DMS53 treated with DMSO at 0.1 percent for 48 hours (cell line): ENCODE data around the gene PARP6.
"Not testable (repeated sequence)": the region's sequence is repeated elsewhere in the genome, so short reads cannot be mapped to it uniquely, and the experiment has no call there.

Experiments
- DNase-seq: peaks from one replicate; lab custom pipeline; 2025; ENCODE audit not compliant: unreplicated experiment; lab: John Stamatoyannopoulos, UW

The PARP6 gene

GRCh38 chr15:72281713-72282112, 9.4 kb upstream of the PARP6 start:
- no peak for DNase-seq

DNA sequence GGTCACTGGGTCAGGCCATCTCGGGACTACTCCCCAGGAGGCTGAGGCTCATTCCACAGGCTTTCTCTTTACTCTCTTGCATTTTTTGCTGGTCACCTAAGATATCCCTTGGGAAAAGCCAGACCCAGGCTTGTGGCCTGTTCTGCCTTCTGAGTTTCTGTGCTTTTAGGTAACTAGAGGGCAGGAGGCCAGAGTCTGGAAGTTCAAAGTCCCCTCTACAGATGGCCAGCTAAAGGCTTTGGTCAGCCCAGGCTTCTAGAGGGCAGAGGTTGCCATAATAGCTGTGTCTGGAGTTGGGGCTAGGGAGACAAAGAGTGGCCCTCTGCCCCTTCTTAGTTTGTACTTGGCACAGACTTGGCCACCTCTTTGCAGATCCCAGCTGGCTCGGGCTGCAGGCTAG, 8.4 kb upstream of the PARP6 start:
- DNase-seq: no peak

GRCh38 chr15:72278737-72279136, 6.4 kb upstream of the PARP6 start:
- no peak for DNase-seq

- no peak for DNase-seq
Observed at GRCh38 chr15:72276326-72276700, 4.0 kb upstream of the PARP6 start.

- not testable (repeated sequence) for DNase-seq
Observed at GRCh38 chr15:72275635-72276325, 3.4 kb upstream of the PARP6 start.

DNA sequence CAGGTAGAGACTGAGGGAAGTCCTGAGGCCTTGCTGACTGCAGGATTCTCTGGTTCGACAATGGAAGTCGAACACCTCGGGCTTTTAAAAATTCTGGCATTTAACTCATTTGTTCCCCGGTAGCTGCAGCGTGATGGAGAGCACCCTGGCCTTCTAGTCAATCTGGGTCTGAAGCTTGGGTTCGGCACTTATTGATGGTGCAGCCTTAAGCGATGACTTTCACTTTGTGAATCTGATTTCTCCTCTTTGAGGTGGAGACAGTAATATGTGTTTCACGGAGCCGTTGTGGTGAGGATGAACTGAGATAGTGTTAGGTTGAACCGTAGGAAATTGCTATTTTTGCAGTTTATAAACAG, 621 bp upstream of the PARP6 start:
- no peak for DNase-seq

DNA sequence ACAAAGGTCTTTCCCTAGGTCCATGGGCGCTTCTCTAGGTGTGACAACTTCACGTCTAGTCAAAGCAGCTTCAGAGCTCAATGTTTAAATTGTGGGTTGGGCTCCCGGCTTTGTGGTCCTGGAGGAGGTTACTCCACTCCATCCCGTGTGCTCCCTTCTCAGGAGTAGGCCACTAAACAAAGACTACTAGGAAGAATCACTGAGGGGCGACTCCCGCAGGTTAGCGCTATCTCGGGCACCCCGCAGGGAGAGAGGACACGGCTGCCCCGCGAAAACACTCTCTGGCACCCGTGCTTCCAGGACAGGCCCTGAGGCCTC, 500 bp downstream of the PARP6 start:
- no peak for DNase-seq

DNA sequence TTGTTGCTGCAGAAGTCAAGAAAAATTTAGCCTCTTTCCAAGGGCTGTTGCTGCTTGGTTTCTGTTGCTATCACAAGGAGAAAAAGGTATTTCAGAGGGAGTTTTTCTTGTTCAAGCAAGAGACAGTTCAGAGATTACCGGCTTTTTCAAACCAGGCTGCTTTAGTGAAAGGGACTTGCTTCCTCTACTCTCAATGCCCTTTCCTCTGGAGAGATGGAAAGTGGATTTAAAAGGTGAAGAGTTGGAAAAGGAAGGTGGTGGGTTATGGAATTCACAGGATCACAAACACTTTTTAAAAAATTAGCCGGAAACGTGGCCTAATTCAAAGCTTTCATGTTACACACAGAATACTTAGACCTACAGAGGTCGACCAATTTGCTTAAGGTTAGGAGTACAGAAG, 1.1 kb downstream of the PARP6 start:
- DNase-seq: no peak

- DNase-seq: no peak
Observed at GRCh38 chr15:72269739-72270138, 2.6 kb downstream of the PARP6 start.

- DNase-seq: no peak
Observed at GRCh38 chr15:72265031-72265430, 7.3 kb downstream of the PARP6 start.

GRCh38 chr15:72252663-72253299, 19.6 kb downstream of the PARP6 start:
- no peak for DNase-seq

GRCh38 chr15:72249142-72249810, 23.1 kb downstream of the PARP6 start:
- DNase-seq: no peak

- no peak for DNase-seq
Observed at GRCh38 chr15:72248514-72248913, 23.8 kb downstream of the PARP6 start.

DNA sequence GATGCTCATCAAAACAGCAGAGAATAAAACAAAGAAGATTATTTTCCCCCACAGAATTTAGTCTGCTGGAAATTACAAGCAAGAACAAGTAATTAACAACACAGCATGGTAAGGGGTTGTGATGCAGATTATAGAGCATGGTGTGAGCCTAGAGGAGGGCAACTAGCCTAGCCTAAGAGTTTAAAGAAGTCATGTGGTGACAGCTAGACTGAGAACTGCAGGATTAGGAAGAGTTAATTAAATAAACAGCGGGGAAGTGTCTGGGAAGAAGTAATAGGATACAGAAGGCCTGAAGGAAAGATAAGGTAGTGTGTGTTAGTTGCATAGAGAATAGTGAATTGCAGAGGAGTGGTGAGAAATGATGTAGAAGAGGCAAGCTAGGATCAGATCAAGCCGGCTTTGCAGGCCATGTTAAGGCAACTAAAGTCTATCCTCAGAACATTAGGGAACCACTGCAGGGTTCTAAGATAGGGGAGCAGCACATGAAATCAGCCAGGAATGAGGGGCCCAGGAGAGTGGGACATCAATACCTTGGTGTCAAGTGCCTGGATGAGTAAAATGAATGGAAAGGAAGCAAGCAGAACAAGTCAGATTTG, 29.5 kb downstream of the PARP6 start:
- no peak for DNase-seq

GRCh38 chr15:72239652-72240051, 32.7 kb downstream of the PARP6 start:
- no peak for DNase-seq

DNA sequence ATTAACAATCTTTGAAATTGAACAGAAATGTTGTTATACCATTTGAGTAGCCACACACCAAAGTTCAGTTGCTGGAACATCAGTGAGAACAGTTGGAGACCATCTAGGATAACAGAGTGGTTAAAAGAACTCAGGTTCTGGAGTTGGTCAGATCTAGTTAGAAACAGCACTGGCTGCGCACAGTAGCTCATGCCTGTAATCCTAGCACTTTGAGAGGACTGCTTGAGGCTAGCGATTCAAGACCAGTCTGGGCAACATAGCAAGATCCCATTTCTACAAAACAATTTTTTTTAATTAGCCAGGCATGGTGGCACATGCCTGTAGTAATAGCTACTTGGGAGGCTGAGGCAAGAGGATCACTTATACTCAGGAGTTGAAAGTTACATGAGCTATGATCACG, 33.8 kb downstream of the PARP6 start:
- no peak for DNase-seq

GRCh38 chr15:72237853-72238224, 34.5 kb downstream of the PARP6 start:
- DNase-seq: no peak

- peak; percentile 33 for DNase-seq
Observed at GRCh38 chr15:72237029-72237852, 35.1 kb downstream of the PARP6 start.

GRCh38 chr15:72236381-72237003, 35.9 kb downstream of the PARP6 start:
- no peak for DNase-seq

DNA sequence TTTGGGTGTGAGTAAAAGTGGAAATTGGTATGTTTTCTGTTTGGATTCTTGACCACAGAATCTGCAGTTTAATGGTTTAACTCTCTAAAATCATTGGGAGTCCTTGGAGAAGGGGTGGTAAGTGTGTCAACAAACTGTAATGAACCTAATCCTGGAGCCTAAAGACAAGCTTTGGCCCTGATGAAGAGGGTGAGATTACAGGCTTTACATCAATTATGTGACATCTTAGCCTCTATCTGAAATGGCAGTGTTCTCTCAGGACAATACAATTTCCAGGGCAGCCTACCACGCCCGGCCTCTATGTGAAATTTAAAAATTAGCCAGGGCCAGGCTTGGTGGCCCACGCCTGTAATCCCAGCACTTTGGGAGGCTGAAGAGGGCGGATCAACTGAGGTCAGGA, 37.1 kb downstream of the PARP6 start:
- no peak for DNase-seq

- DNase-seq: no peak
Observed at GRCh38 chr15:72233769-72234168, 38.6 kb downstream of the PARP6 start.
